HG02610 (cell line): ENCODE measurements around the gene IL1RL1.
"Not testable (repeated sequence)": the region's sequence is repeated elsewhere in the genome, so short reads cannot be mapped to it uniquely, and the experiment has no call there.

Experiments
- ATAC-seq: cut with Tn5 transposase; IDR thresholded peaks from one replicate; pipeline ENCODE4 v1.9.1; 2021; ENCODE audit warnings: mild to moderate bottlenecking, moderate library complexity; ENCODE audit not compliant: unreplicated experiment

The IL1RL1 gene

GRCh38 chr2:102291319-102292075 lies 19.9 kb upstream of the IL1RL1 start:
- ATAC-seq: no peak

- no peak for ATAC-seq
Observed at GRCh38 chr2:102294802-102295489, 16.4 kb upstream of the IL1RL1 start.

- no peak for ATAC-seq
Observed at GRCh38 chr2:102295566-102295965, 15.8 kb upstream of the IL1RL1 start.

GRCh38 chr2:102296449-102296848 lies 14.9 kb upstream of the IL1RL1 start:
- ATAC-seq: no peak

GRCh38 chr2:102297891-102298290 lies 13.5 kb upstream of the IL1RL1 start:
- ATAC-seq: no peak

- ATAC-seq: peak; percentile 97
Observed at GRCh38 chr2:102301867-102302362, 9.4 kb upstream of the IL1RL1 start.

- no peak for ATAC-seq
Observed at GRCh38 chr2:102302458-102302857, 8.9 kb upstream of the IL1RL1 start.

- ATAC-seq: no peak
Observed at GRCh38 chr2:102303589-102303988, 7.8 kb upstream of the IL1RL1 start.

- no peak for ATAC-seq
Observed at GRCh38 chr2:102304268-102304667, 7.1 kb upstream of the IL1RL1 start.

GRCh38 chr2:102304711-102305611 lies 6.4 kb upstream of the IL1RL1 start:
- ATAC-seq: no peak

GRCh38 chr2:102306125-102306524 lies 5.2 kb upstream of the IL1RL1 start:
- no peak for ATAC-seq

GRCh38 chr2:102313025-102313424 lies 1.7 kb downstream of the IL1RL1 start:
- ATAC-seq: no peak

GRCh38 chr2:102313471-102313870 lies 2.1 kb downstream of the IL1RL1 start:
- ATAC-seq: no peak

GRCh38 chr2:102313950-102314349 lies 2.6 kb downstream of the IL1RL1 start:
- ATAC-seq: no peak

GRCh38 chr2:102315921-102316320 lies 4.6 kb downstream of the IL1RL1 start:
- ATAC-seq: no peak

GRCh38 chr2:102317715-102318114 lies 6.4 kb downstream of the IL1RL1 start:
- ATAC-seq: no peak

GRCh38 chr2:102318437-102318836 lies 7.1 kb downstream of the IL1RL1 start:
- ATAC-seq: no peak

GRCh38 chr2:102321941-102322719 lies 10.8 kb downstream of the IL1RL1 start:
- ATAC-seq: no peak

- not testable (repeated sequence) for ATAC-seq
Observed at GRCh38 chr2:102324914-102325313, 13.6 kb downstream of the IL1RL1 start.

- ATAC-seq: no peak
Observed at GRCh38 chr2:102331311-102331980, 20.1 kb downstream of the IL1RL1 start.
